WI38 (cell line): Measurements from ENCODE around the gene ARMC9.

Experiments used
- H3K4me3 ChIP-seq: 2 replicates; pipeline ENCODE4 v1.5.1; 2011; ENCODE audit warnings: low read depth, mild to moderate bottlenecking, control low read depth, low read length
- TF ChIP-seq, protein P1 (sequence below): IDR thresholded peaks from 2 replicates; pipeline ENCODE4 v1.5.1; 2012; ENCODE audit warnings: low read depth, mild to moderate bottlenecking, control low read depth, low read length

ARMC9 gene

GRCh38 chr2:231364961-231365810 is 166.8 kb downstream of the ARMC9 start:
- TF ChIP-seq, protein P1, sequence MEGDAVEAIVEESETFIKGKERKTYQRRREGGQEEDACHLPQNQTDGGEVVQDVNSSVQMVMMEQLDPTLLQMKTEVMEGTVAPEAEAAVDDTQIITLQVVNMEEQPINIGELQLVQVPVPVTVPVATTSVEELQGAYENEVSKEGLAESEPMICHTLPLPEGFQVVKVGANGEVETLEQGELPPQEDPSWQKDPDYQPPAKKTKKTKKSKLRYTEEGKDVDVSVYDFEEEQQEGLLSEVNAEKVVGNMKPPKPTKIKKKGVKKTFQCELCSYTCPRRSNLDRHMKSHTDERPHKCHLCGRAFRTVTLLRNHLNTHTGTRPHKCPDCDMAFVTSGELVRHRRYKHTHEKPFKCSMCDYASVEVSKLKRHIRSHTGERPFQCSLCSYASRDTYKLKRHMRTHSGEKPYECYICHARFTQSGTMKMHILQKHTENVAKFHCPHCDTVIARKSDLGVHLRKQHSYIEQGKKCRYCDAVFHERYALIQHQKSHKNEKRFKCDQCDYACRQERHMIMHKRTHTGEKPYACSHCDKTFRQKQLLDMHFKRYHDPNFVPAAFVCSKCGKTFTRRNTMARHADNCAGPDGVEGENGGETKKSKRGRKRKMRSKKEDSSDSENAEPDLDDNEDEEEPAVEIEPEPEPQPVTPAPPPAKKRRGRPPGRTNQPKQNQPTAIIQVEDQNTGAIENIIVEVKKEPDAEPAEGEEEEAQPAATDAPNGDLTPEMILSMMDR: no peak
- H3K4me3 ChIP-seq: no peak overlapping the region

DNA sequence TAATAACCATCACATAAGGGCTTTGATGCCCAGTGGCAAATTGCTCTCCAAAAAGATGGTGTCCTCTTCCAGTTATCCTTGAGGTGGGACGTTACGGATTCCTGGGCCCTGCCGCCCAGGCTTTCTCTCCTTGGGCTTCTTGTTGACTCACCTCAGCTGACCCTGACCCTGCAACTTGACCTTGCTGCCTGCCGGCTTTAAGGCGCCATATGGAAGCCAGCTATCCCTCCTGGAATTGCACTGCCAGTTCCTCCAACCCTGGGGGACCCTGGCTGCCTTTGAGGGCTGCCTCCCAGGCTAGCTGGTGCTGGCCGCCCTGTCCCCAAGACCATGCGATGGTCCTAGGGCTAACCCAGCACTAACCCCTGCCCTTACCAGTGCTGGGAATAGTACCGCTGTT is 168.7 kb downstream of the ARMC9 start:
- TF ChIP-seq, protein P1: no peak
- no peak overlapping the region for H3K4me3 ChIP-seq

- TF ChIP-seq, protein P1: no peak
- no peak overlapping the region for H3K4me3 ChIP-seq
These were observed 171.4 kb downstream of the ARMC9 start for GRCh38 chr2:231369580-231370428.

DNA sequence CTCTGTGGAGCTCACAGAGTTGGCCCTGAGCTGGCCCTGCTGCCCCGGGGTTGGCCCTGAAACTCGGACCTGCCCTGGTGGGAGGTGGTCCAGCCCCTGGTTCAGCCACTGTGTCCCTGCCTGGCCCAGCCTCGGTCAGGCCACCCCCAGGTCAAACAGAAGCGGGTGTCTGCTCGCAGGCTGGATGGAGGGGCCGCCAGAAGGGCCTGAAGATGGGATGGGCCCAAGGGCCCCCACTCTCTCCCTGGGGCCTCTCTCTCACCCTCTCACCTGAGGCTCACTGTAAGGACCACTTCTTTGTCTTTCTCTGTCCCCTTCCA is 172.0 kb downstream of the ARMC9 start:
- no peak overlapping the region for H3K4me3 ChIP-seq
- TF ChIP-seq, protein P1: no peak

- TF ChIP-seq, protein P1: no peak
- no peak overlapping the region for H3K4me3 ChIP-seq
These were observed 172.5 kb downstream of the ARMC9 start for GRCh38 chr2:231370749-231371429.

GRCh38 chr2:231371430-231372054 is 173.1 kb downstream of the ARMC9 start:
- no peak overlapping the region for H3K4me3 ChIP-seq
- TF ChIP-seq, protein P1: no peak
